Effector memory CD8-positive, alpha-beta T cell (primary cell): ENCODE results near the gene KCNH5.
"Not testable (repeated sequence)": the region's sequence is repeated elsewhere in the genome, so short reads cannot be mapped to it uniquely, and the experiment has no call there.

Experiments
- ATAC-seq: fragments of 150-1000 bp; cut with Tn5 transposase; replicated peaks from 2 replicates; pipeline ENCODE4 v1.10.0; 2021; ENCODE audit warnings: mild to moderate bottlenecking, moderate library complexity
- DNase-seq, 3 experiments: peaks; one replicate each; pipeline ENCODE4 v3.0.0; 2021
- H3K27ac Mint-ChIP-seq, 2 donors: one replicate each; pipeline ENCODE4 v1.8.0; 2022; ENCODE audit warnings: mild to moderate bottlenecking in 2 of 2, mixed read lengths in 2 of 2, moderate library complexity in 2 of 2
- H3K27me3 Mint-ChIP-seq, 2 donors: one replicate each; pipeline ENCODE4 v1.8.0; 2022; ENCODE audit warnings: mixed read lengths in 2 of 2
- H3K36me3 Mint-ChIP-seq: one replicate; pipeline ENCODE4 v1.8.0; 2022; ENCODE audit warnings: mild to moderate bottlenecking, moderate library complexity, mixed read lengths; ENCODE audit not compliant: insufficient read depth
- H3K4me1 Mint-ChIP-seq, 2 donors: one replicate each; pipeline ENCODE4 v1.8.0; 2022; ENCODE audit warnings: low read depth in 2 of 2, mixed read lengths in 2 of 2
- H3K4me3 Mint-ChIP-seq, 2 donors: one replicate each; pipeline ENCODE4 v1.8.0; 2022; ENCODE audit warnings: mild to moderate bottlenecking in 2 of 2, mixed read lengths in 2 of 2, moderate library complexity in 2 of 2
- H3K9me3 Mint-ChIP-seq, 2 donors: one replicate each; pipeline ENCODE4 v1.8.0; 2022; ENCODE audit warnings: mixed read lengths in 2 of 2

KCNH5 gene

DNA sequence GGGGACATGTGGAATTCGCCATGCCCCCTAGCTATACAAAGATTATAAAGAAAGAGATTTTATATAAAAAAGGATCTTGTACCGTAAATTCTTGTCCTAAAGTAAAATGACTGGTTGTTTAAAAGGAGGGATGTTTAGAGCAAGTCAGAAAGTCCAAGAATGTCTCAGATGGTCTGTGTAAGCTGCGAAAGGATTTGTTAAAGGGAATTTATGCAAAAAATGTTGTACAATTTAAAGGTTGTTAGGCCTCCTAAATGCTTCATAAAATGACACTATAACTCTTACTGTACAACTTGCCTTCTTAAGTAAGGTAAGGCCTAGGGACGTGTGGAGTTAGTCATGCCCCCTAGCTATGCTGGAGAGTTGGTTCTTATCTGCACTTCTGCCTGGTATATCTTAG is 237.6 kb downstream of the KCNH5 start:
- no peak for ATAC-seq
- Mint-ChIP-seq H3K4me1 (no peaks in the 10 kb centered on the region), H3K27ac (no peak overlapping the region), H3K27me3 (no peaks in the 10 kb centered on the region), H3K36me3 (no peaks in the 10 kb centered on the region), H3K9me3 (peaks cover 0 to 7% of the 10 kb centered on the region in 2 donors), H3K4me3 (no peak overlapping the region)
- no peak for DNase-seq

DNA sequence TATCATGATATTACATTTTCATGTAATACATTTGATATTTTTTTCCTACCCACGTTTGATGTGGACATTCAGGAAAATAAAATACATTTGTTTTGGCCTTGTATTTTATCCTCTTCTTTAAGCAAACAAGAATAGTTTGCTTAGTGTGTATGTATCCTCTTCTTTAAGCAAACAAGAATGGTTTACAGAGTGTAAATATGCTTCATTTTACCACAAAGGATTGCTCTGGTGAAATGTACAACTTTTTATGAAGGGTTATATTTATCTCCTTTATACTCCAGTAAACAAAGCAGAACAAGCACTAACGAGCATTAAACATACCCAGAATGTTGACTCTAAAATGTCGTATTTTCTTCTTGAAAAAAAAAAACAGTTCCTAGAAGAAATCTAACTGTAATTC is 244.7 kb downstream of the KCNH5 start:
- no peak overlapping the region for H3K27ac Mint-ChIP-seq
- no peaks in the 10 kb centered on the region for H3K4me1 Mint-ChIP-seq
- no peak for DNase-seq
- H3K27me3 Mint-ChIP-seq = no peaks in the 10 kb centered on the region
- H3K4me3 Mint-ChIP-seq = no peak overlapping the region
- H3K36me3 Mint-ChIP-seq = no peaks in the 10 kb centered on the region
- peaks cover 4% of the 10 kb centered on the region in 2 donors for H3K9me3 Mint-ChIP-seq
- no peak for ATAC-seq

DNA sequence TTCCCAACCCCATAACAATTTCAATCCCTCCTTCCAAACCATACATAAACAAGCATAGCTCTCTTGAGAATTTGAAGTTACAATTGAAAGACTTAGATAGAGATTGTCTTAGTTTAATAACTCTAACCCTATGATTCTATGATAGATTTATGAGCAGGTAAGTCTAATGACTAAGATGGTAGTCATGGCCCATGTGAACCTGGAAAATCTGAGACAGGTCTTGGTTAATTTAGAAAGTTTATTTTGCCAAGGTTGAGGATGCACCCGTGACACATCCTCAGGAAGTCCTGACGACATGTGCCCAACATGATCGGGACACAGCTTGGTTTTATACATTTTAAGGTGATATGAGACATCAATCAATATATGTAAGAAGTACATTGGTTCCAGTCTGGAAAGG is 248.8 kb downstream of the KCNH5 start:
- H3K27me3 Mint-ChIP-seq = no peaks in the 10 kb centered on the region
- ATAC-seq (no peak), DNase-seq (no peak)
- H3K4me3 Mint-ChIP-seq = no peak overlapping the region
- peaks cover 5 to 8% of the 10 kb centered on the region in 2 donors for H3K9me3 Mint-ChIP-seq
- H3K27ac Mint-ChIP-seq = no peak overlapping the region
- H3K4me1 Mint-ChIP-seq = no peaks in the 10 kb centered on the region
- H3K36me3 Mint-ChIP-seq = no peaks in the 10 kb centered on the region

DNA sequence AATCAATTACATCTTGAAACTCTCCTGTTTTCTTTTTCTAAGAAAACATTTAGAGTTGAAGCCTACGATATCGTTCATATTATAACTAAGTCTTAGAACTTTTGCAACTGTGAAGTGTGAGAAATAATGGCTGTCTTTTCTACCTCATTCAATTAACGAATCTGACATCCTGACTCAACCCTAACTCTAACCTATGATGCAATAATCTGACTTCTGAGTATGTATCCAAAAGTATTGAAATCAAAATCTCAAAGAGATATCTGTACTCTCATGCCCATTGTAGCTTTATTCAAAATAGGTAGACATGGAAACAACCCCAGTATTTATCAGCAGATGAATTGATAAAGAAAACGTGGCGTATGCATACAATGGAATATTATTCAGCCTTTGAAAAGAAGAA is 252.7 kb downstream of the KCNH5 start:
- H3K9me3 Mint-ChIP-seq = peaks cover 3 to 20% of the 10 kb centered on the region in 2 donors
- no peaks in the 10 kb centered on the region for H3K27me3 Mint-ChIP-seq
- H3K27ac Mint-ChIP-seq = no peak overlapping the region
- no peak for ATAC-seq
- DNase-seq = no peak
- H3K4me1 Mint-ChIP-seq = no peaks in the 10 kb centered on the region
- no peak overlapping the region for H3K4me3 Mint-ChIP-seq
- no peaks in the 10 kb centered on the region for H3K36me3 Mint-ChIP-seq

DNA sequence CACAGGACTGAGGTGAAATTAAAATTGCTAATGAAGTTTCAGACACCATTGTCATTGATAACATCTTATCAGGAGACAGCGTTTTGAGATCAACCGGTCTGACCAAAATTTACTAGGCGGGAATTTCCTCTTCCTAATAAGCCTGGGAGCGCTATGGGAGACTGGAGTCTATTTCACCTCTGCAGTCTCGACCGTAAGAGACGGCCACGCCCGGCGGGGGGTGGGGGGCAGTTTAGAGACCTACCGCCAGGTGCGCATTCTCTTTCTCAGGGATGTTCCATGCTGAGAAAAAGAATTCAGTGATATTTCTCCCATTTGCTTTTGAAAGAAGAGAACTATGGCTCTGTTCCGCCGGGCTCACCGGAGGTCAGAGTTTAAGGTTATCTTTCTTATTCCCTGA is 263.9 kb downstream of the KCNH5 start:
- not testable (repeated sequence) for H3K27ac Mint-ChIP-seq, H3K4me1 Mint-ChIP-seq, H3K27me3 Mint-ChIP-seq, ATAC-seq, H3K4me3 Mint-ChIP-seq, DNase-seq, H3K36me3 Mint-ChIP-seq
- peaks cover 5 to 11% of the 10 kb centered on the region in 2 donors for H3K9me3 Mint-ChIP-seq

DNA sequence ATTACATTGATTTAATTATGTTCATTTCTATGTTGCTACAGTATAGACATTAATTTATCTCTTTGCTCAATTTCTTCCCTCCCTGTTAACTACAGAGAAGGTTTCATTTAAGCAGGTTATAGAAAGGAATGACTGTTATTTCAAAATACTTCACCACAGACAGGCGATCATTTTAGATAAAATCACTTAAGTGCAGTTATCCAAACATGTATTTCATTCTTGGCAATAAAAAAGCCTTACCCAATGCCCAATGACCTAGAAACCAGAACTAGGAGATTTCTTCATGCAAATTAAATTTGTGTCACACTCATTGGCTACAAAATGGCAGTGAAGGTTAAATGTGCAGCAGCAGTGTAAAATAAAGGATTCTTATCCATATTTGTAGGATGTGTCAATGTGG is 266.4 kb downstream of the KCNH5 start:
- Mint-ChIP-seq H3K9me3 (peaks cover 5 to 15% of the 10 kb centered on the region in 2 donors), H3K4me1 (no peaks in the 10 kb centered on the region), H3K4me3 (no peak overlapping the region), H3K36me3 (no peaks in the 10 kb centered on the region), H3K27me3 (no peaks in the 10 kb centered on the region), H3K27ac (no peak overlapping the region)
- no peak for DNase-seq
- no peak for ATAC-seq

DNA sequence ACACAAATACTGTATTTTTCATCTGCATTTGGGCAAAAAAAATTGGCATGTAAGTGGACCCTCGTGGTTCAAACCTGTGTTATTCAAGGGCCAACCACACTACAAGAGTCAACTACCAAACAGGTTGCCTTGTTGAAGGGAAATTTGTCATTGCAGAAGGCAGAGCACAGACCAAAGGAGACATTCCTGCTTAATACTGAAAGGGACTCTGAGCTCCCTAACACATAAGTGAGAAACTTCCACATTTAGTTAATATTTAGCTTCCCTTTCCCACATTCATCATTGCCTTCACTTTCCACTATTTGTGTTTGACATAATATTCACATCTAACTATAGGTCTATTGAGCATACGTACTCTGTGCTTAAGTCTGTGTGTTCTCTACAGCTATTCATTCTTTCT is 266.9 kb downstream of the KCNH5 start:
- Mint-ChIP-seq H3K27me3 (no peaks in the 10 kb centered on the region), H3K4me3 (no peak overlapping the region), H3K36me3 (no peaks in the 10 kb centered on the region), H3K27ac (no peak overlapping the region), H3K9me3 (peaks cover 5 to 15% of the 10 kb centered on the region in 2 donors), H3K4me1 (no peaks in the 10 kb centered on the region)
- ATAC-seq (no peak), DNase-seq (no peak)

DNA sequence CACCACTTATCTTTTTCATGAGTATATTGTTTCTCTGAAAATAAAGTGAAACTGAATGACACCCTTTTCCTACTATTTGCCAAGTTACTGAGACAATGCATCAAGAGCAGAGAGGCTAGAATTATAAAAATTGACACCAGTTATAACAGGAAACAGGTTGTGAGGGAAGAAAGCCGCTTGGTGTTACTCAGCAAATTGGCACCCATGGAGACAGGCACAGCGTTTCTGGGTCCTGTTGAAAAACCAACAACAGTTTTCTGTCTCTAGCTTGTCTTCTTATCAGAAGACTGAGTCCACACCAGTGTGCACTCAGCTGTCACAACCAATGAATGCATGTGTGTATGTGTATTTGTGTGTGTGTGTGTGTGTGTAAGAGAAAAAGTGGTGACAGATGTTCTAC is 267.7 kb downstream of the KCNH5 start:
- peaks cover 5 to 15% of the 10 kb centered on the region in 2 donors for H3K9me3 Mint-ChIP-seq
- H3K27me3 Mint-ChIP-seq = no peaks in the 10 kb centered on the region
- DNase-seq (no peak), ATAC-seq (no peak)
- H3K36me3 Mint-ChIP-seq = no peaks in the 10 kb centered on the region
- no peaks in the 10 kb centered on the region for H3K4me1 Mint-ChIP-seq
- no peak overlapping the region for H3K27ac Mint-ChIP-seq
- no peak overlapping the region for H3K4me3 Mint-ChIP-seq

DNA sequence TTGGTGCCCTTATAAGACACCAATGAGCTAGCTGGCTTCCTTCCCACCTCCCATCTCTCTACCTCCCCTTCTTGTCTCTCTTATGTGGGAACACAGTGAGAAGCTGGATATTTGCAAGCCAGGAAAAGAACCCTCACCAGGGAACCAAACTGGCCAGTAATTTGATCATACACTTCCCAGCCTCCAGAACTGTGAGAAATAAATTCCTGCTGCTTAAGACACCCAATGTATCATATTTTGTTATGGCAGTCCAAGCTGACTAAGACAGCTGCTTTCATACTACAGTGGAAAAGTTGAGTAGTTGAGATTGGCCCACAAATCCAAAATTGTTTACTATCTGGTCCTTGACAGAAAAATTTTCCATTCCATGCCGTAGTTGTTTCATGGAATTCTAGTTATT is 269.0 kb downstream of the KCNH5 start:
- peaks cover 4 to 12% of the 10 kb centered on the region in 2 donors for H3K9me3 Mint-ChIP-seq
- H3K27ac Mint-ChIP-seq = no peak overlapping the region
- H3K36me3 Mint-ChIP-seq = no peaks in the 10 kb centered on the region
- DNase-seq = no peak
- no peaks in the 10 kb centered on the region for H3K4me1 Mint-ChIP-seq
- H3K4me3 Mint-ChIP-seq = no peak overlapping the region
- no peaks in the 10 kb centered on the region for H3K27me3 Mint-ChIP-seq
- ATAC-seq = no peak

DNA sequence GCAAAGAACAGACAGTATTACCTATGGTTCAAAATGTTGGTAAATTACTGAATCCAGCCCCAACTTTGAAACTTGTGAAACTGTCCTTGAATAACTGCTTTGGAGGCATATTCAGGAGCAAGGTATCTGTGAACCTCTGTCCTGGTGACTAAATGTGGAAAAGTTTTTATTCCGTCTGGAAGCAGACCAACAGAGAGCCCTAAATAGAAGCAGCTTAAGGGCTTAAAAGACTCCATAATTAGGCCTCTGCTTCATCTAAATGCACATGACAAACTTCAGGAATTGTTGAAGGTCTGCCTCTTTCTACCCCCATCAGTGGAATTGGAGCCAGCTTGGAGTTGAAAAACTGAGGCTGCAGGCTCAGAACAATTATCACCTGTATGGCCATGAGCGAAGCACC is 276.5 kb downstream of the KCNH5 start:
- Mint-ChIP-seq H3K4me3 (no peak overlapping the region), H3K27me3 (no peaks in the 10 kb centered on the region), H3K9me3 (peaks cover 0 to 4% of the 10 kb centered on the region in 2 donors), H3K4me1 (no peaks in the 10 kb centered on the region), H3K36me3 (no peaks in the 10 kb centered on the region), H3K27ac (no peak overlapping the region)
- DNase-seq (no peak), ATAC-seq (no peak)

DNA sequence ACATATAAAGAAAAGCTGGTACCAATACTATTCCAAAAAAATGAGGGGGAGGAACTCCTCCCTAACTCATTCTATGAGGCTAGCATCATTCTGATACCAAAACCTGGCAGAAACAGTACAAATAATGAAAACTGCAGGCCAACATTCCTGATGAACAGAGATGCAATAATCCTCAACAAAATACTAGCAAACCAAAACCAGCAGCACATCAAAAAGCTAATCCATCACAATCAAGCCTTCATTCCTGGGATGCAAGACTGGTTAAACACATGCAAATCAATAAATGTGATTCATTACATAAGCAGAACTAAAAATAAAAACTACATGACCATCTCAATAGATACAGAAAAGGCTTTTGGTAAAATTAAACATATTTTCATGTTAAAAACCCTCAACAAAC is 281.3 kb downstream of the KCNH5 start:
- H3K36me3 Mint-ChIP-seq = no peaks in the 10 kb centered on the region
- DNase-seq (no peak), ATAC-seq (no peak)
- no peak overlapping the region for H3K27ac Mint-ChIP-seq
- peaks cover 10 to 15% of the 10 kb centered on the region in 2 donors for H3K9me3 Mint-ChIP-seq
- H3K27me3 Mint-ChIP-seq = no peaks in the 10 kb centered on the region
- H3K4me3 Mint-ChIP-seq = no peak overlapping the region
- no peaks in the 10 kb centered on the region for H3K4me1 Mint-ChIP-seq

DNA sequence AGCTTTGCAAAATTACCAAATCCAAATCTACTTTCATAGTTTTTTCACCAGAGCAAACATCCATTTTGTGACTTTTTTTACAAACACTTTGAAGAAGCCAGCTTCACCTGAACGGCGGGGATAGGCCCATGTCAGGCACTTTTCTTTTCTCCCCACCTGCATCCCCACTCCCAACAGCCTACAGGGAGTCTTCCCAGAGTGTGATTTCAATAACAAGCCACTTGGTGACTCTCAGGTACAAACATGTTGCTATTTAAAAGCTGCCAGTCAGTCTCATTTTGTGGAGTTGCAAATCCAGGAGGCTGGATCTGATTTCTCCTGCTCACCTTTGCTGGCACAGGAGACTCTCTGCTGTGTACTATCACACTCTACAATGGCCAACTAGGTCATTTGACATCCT is 285.5 kb downstream of the KCNH5 start:
- Mint-ChIP-seq H3K4me3 (no peak overlapping the region), H3K36me3 (no peaks in the 10 kb centered on the region), H3K27me3 (no peaks in the 10 kb centered on the region), H3K4me1 (no peaks in the 10 kb centered on the region), H3K27ac (no peak overlapping the region), H3K9me3 (peaks cover 7 to 23% of the 10 kb centered on the region in 2 donors)
- ATAC-seq = no peak
- DNase-seq = no peak

DNA sequence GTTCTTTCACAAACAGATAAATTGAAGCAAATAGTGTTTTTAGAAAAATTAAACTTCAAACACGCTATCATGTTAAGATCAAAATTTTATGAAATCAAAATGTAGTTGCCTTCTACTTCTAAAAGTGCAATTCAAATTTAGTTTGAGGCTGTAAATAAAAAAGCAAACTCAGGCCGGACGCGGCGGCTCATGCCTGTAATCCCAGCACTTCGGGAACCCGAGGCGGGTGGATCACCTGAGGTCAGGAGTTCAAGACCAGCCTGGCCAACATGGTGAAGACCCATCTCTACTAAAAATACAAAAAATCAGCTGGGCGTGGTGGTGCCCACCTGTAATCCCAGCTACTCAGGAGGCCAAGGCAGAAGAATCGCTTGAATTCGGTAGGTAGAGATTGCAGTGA is 298.4 kb downstream of the KCNH5 start:
- ATAC-seq, H3K9me3 Mint-ChIP-seq, H3K4me3 Mint-ChIP-seq, H3K36me3 Mint-ChIP-seq, DNase-seq, H3K27me3 Mint-ChIP-seq, H3K4me1 Mint-ChIP-seq, H3K27ac Mint-ChIP-seq: not testable (repeated sequence)

DNA sequence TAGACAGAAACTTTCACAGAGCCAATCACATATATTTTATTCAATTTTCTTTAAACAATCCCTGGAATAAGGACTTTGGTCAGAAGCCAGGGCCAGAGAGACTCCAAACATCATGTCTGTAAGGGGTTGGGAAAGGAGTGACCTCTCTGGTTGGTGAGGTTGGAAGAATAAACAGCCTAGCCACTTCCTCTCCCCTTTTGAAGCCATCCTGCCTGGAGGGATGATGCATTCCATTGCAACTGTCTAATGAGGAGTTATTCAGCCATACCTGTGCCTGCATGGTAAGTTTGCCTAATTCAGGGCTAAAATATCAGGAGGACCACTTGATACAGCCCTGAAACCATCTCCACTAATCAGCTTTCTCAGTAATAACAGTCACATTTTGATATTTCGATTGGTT is 299.8 kb downstream of the KCNH5 start:
- ATAC-seq = no peak
- H3K27me3 Mint-ChIP-seq = no peaks in the 10 kb centered on the region
- no peaks in the 10 kb centered on the region for H3K9me3 Mint-ChIP-seq
- H3K27ac Mint-ChIP-seq = no peak overlapping the region
- no peaks in the 10 kb centered on the region for H3K4me1 Mint-ChIP-seq
- DNase-seq = no peak
- no peaks in the 10 kb centered on the region for H3K36me3 Mint-ChIP-seq
- no peak overlapping the region for H3K4me3 Mint-ChIP-seq

DNA sequence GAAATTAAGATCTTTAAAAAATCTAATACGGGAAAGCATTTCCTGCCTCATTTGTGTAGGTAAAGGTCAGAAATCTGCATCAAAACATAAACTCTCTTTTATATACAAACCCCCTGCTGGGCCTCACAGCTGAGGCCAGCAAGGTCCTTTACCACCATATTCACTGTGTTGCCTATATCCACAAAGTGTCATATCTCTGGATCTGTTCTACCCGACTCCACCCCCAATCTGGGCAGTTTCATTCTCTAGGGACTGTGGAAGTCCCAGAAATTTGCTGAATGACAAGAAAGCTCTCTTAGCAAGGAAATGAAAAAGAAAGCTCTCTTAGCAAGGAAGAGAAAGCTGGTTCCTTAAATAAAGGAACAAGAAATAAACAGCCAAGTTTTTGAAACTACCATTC is 301.7 kb downstream of the KCNH5 start:
- ATAC-seq = no peak
- H3K9me3 Mint-ChIP-seq = peaks cover 0 to 2% of the 10 kb centered on the region in 2 donors
- H3K4me3 Mint-ChIP-seq = no peak overlapping the region
- H3K4me1 Mint-ChIP-seq = no peaks in the 10 kb centered on the region
- DNase-seq = no peak
- H3K27me3 Mint-ChIP-seq = no peaks in the 10 kb centered on the region
- no peak overlapping the region for H3K27ac Mint-ChIP-seq
- H3K36me3 Mint-ChIP-seq = no peaks in the 10 kb centered on the region
